Measurements from ENCODE around the gene TBC1D4. TPM values are rescaled to one million over a fixed set of nuclear protein-coding genes. Genes with fewer than 3 reads are reported as not detected.

The TBC1D4 gene
- total and polyA plus RNA-seq, 9 of the 15 experiments (the other 6 are each of a cell fraction or from before 2014, with no cell fraction given), result 2.8 to 12.3 (median 7.0) TPM

GRCh38 chr13:75521956-75522355, 40.0 kb upstream of the TBC1D4 start (continued):
- TF ChIP-seq TSHZ1 (CRISPR knock-in tag; IDR thresholded peaks at IDR 0.05), result no peak

- Histone ChIP-seq H3K9ac (ENCODE audit: insufficient read depth in 1 of 2, low read depth in 2 of 2, low read length in 2 of 2) (no peak overlapping the region), H3K9me1 (ENCODE audit: control insufficient read depth, insufficient read depth, low read length) (no peaks in the 10 kb centered on the region), H3K4me3 (no peak overlapping the region), H2AFZ (ENCODE audit: low read depth, low read length) (no peak overlapping the region), H3K9me3 (replicated peaks; ENCODE audit: control insufficient read depth, insufficient read depth, low read depth, low read length) (no peaks in the 10 kb centered on the region), H4K20me1 (replicated peaks; ENCODE audit: control insufficient read depth, insufficient read depth, low read length) (no peaks in the 10 kb centered on the region), H3K27me3 (ENCODE audit: control insufficient read depth in 2 of 2, insufficient read depth in 2 of 2, low read length in 2 of 2) (no peaks in the 10 kb centered on the region), H3K79me2 (ENCODE audit: control insufficient read depth, insufficient read depth, low read length) (no peaks in the 10 kb centered on the region), H3K27ac (ENCODE audit: extremely low read depth, low read depth, low read length) (no peak overlapping the region), H3K36me3 (ENCODE audit: control insufficient read depth, insufficient read depth, low read length) (no peaks in the 10 kb centered on the region), H3K4me1 (replicated peaks in 1 of 2; ENCODE audit: control insufficient read depth in 2 of 2, insufficient read depth in 2 of 2, low read length in 2 of 2) (no peaks in the 10 kb centered on the region), H3K4me2 (ENCODE audit: insufficient read depth, low read length) (no peak overlapping the region)
- in situ Hi-C loops (cut with MboI), result no loop called here
- FAIRE-seq (no peak), DNase-seq (ENCODE audit: extremely low read depth in 1 of 4, low spot score in 3 of 4) (no peak), ATAC-seq (no peak)
- ChIA-PET CTCF (ENCODE audit: low intra/inter-chr PET ratio) (no interaction called here), POLR2A (interaction anchor here (0.7 kb wide), 1 partner anchor 12 kb away, joined by 3 read pairs; no protein-coding TSS in a partner anchor)
- intact Hi-C loops (cut with micrococcal nuclease), result no loop called here
- BruUV-seq (replicated peaks), result no TSS peak
- WGBS (ENCODE audit: insufficient coverage, low coverage, missing lambda C conversion rate), result 74% methylated on average over 12 of the region's 30 CpGs
- no peak for TF ChIP-seq SMAD1 (IDR thresholded peaks at IDR 0.05; ENCODE audit: low read depth, low read length, partially characterized antibody)
- no peak for TF ChIP-seq GATAD2B (IDR thresholded peaks at IDR 0.05; ENCODE audit: borderline replicate concordance)
- no peak for TF ChIP-seq ZNF121 (CRISPR knock-in tag; conservative IDR thresholded peaks at IDR 0.05)
- TF ChIP-seq NELFE (IDR thresholded peaks at IDR 0.05; ENCODE audit: insufficient read depth, insufficient read length), result no peak
Measured at GRCh38 chr13:75518439-75519088, 36.6 kb upstream of the TBC1D4 start.

Measured in K562 (cell line).